ENCODE data around the gene ETV6. TPM values are rescaled to one million over a fixed set of nuclear protein-coding genes. Genes with fewer than 3 reads are reported as not detected.

ETV6 gene
- total RNA-seq, 6 experiments from 2014 or later = 14.6 to 20.5 (median 16.6) TPM

DNA sequence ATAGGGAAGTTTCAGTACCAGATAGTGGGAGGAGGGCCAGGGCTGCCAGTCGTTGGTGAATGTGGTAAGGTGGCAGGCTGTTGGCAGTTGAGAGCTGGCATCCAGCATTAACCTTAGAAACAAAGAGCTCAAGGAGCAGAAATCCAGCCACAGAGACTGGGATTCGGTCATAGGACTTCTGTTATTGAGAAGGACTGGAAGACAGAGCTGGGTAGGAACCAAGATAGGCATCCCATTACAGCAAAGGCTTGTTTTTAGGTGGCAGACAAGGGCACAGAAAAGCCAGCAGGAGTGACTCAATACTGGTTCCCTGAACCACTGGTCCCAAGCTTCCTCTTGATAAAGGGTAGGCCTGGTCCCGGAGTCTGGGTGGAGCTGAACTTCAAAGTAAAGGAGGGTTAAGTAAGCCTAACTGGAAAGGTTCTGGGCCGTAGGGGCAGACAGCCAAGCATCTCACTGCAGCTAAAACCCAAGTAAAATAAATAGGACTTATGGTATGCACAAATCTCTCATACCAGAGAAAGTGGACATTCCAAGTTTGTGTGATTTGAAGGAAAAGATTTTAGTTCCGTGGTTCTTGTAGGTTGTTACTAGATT, 147.9 kb downstream of the ETV6 start:
- Mint-ChIP-seq H3K4me3 (peak overlapping the region; percentile 54), H3K9me3 (no peaks in the 10 kb centered on the region), H3K27me3 (ENCODE audit: insufficient read depth) (no peaks in the 10 kb centered on the region), H3K36me3 (ENCODE audit: low read depth) (0 out of 2 replicates have a peak, but pooled peaks cover 7% of the 10 kb centered on the region), H3K4me1 (ENCODE audit: low read depth) (peaks cover 73% of the 10 kb centered on the region), H3K27ac (peak overlapping the region; percentile 80)
- TF ChIP-seq CTCF (IDR thresholded peaks at IDR 0.05) = no peak
- peak; percentile 77 for DNase-seq

DNA sequence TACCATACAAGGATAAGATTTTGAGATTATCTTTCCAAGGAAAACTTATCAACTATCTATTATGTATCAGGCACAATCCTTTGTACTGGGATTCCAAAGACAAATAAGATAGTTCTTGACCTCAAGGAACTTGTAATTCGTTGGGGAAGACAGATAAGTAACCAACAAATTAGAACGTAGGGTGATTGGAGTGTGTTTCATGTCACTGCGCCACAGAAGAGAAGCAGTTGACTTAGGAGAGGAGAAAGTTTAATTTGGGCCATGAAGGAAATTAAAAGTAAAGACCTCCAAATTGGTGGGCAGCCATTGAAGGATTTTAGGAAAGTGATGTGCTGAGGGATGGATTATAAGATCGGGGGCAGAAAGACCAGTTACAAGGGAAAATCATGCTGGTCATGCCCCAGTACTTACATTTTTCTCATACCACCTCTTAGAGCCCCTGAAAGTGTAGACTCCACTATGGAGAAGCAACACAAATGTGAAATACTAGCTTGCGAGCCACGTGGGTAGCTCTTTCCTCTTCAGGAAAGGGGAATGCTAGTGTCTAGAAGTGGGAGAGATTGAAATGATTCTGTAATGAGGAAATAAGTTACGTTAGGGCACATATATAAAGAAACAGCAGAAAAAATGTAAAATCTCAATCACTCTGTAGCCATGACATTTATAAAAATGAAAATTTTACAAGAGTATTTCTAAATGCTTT, 148.7 kb downstream of the ETV6 start:
- Mint-ChIP-seq H3K27ac (peak overlapping the region; percentile 80), H3K4me3 (peak overlapping the region; percentile 54), H3K9me3 (no peaks in the 10 kb centered on the region), H3K36me3 (ENCODE audit: low read depth) (0 out of 2 replicates have a peak, but pooled peaks cover 10% of the 10 kb centered on the region), H3K27me3 (ENCODE audit: insufficient read depth) (no peaks in the 10 kb centered on the region), H3K4me1 (ENCODE audit: low read depth) (peaks cover 73% of the 10 kb centered on the region)
- TF ChIP-seq CTCF (IDR thresholded peaks at IDR 0.05) = no peak
- DNase-seq = no peak

- peak overlapping the region; percentile 51 for H3K4me3 Mint-ChIP-seq
- TF ChIP-seq CTCF (IDR thresholded peaks at IDR 0.05) = no peak
- peak; percentile 69 for DNase-seq
- H3K27ac Mint-ChIP-seq = peak overlapping the region; percentile 80
- peaks cover 65% of the 10 kb centered on the region for H3K4me1 Mint-ChIP-seq (ENCODE audit: low read depth)
- no peaks in the 10 kb centered on the region for H3K9me3 Mint-ChIP-seq
- peaks cover 11% of the 10 kb centered on the region; the same call in 1 of the 2 replicates for H3K36me3 Mint-ChIP-seq (ENCODE audit: low read depth)
- no peaks in the 10 kb centered on the region for H3K27me3 Mint-ChIP-seq (ENCODE audit: insufficient read depth)
Measured at GRCh38 chr12:11798856-11799501, 149.5 kb downstream of the ETV6 start.

DNA sequence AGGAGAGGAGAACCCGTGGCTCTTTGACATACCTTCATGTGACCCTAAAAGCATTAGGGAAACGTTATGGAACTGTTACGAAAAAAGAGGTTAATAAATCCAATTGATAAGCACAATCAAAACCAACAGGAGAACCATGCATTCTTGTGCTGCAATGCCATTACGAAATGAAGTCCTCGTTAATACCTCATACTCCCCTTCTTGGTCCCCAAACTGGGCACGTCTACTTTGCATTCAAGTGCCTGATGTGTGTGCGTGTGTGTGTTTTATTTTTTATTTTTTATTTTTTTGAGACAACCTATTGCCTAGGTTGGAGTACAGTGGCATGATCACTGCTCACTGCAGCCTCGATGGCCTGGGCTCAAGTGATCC, 150.0 kb downstream of the ETV6 start:
- peaks cover 59% of the 10 kb centered on the region for H3K4me1 Mint-ChIP-seq (ENCODE audit: low read depth)
- no peak for DNase-seq

DNA sequence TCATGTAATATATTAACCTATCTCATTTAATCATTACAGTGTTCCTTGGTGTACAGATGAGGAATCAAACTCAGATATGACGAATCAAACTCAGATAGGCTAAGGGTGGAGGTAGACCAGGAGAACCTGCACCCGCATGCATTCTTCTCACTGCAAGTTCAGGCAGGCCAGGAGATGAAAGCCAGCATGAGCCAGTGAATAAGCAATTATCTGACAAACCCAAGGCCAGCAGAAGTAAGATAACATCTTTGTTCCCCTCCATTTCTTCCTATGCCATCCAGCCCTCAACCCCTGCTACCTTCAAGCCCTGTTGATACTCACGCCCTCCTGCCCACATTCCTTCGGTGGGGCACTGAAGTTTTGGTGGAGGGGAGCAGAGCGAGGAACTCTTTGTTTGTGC, 152.2 kb downstream of the ETV6 start:
- H3K9me3 Mint-ChIP-seq = no peaks in the 10 kb centered on the region
- H3K27ac Mint-ChIP-seq = no peak overlapping the region

More for the DNA sequence above, 150.0 kb downstream of the ETV6 start:
- Mint-ChIP-seq H3K9me3 (no peaks in the 10 kb centered on the region), H3K27ac (no peak overlapping the region; the same call in 1 of the 2 replicates), H3K27me3 (ENCODE audit: insufficient read depth) (no peaks in the 10 kb centered on the region), H3K4me3 (no peak overlapping the region), H3K36me3 (ENCODE audit: low read depth) (peaks cover 16% of the 10 kb centered on the region)
- no peak for TF ChIP-seq CTCF (IDR thresholded peaks at IDR 0.05)

More for the DNA sequence above, 152.2 kb downstream of the ETV6 start:
- Mint-ChIP-seq H3K27me3 (ENCODE audit: insufficient read depth) (no peaks in the 10 kb centered on the region), H3K4me1 (ENCODE audit: low read depth) (peaks cover 38% of the 10 kb centered on the region), H3K4me3 (no peak overlapping the region), H3K36me3 (ENCODE audit: low read depth) (peaks cover 17% of the 10 kb centered on the region)
- TF ChIP-seq CTCF (IDR thresholded peaks at IDR 0.05) = no peak
- DNase-seq = no peak

Data from HFFc6 (cell line).